ENCODE data around the gene STARD6. TPM values are rescaled to one million over a fixed set of nuclear protein-coding genes. Genes with fewer than 3 reads are reported as not detected.

STARD6 gene
- polyA plus RNA-seq, 1 of the 3 experiments (the other 2 are of a cell fraction) = not detected

GRCh38 chr18:54382076-54382475 is 24.4 kb upstream of the STARD6 start (continued):
- no peak for TF ChIP-seq MEF2A (IDR thresholded peaks at IDR 0.05; ENCODE audit: borderline replicate concordance, low read depth)
- TF ChIP-seq ELF1 (IDR thresholded peaks at IDR 0.05) = no peak
- TF ChIP-seq RCOR1 (IDR thresholded peaks at IDR 0.05; ENCODE audit: low read length) = no peak
- TF ChIP-seq GABPA (IDR thresholded peaks at IDR 0.05; ENCODE audit: low read depth) = no peak
- TF ChIP-seq FOSL2 (IDR thresholded peaks at IDR 0.05; ENCODE audit: borderline replicate concordance, low read depth) = no peak
- no peak for TF ChIP-seq SIN3A (IDR thresholded peaks at IDR 0.05; ENCODE audit: borderline replicate concordance, low read depth, low read length)

GRCh38 chr18:54381640-54382039 is 24.0 kb upstream of the STARD6 start:
- Histone ChIP-seq H3K79me2 (ENCODE audit: insufficient read depth) (no peaks in the 10 kb centered on the region), H3K27me3 (ENCODE audit: insufficient read depth) (no peaks in the 10 kb centered on the region), H3K9ac (no peak overlapping the region), H3K4me3 (ENCODE audit: low read depth in 2 of 2, low read length in 1 of 2) (no peak overlapping the region), H3K27ac (ENCODE audit: low read depth in 2 of 2, low read length in 1 of 2) (no peak overlapping the region), H3K9me3 (no peaks in the 10 kb centered on the region), H3K4me2 (no peak overlapping the region), H4K20me1 (ENCODE audit: insufficient read depth) (no peaks in the 10 kb centered on the region), H3K4me1 (ENCODE audit: control insufficient read depth in 1 of 2, insufficient read depth in 2 of 2, low read depth in 1 of 2, low read length in 1 of 2) (no peaks in the 10 kb centered on the region), H3F3A (replicated peaks; ENCODE audit: insufficient read depth) (no peaks in the 10 kb centered on the region), H2AFZ (ENCODE audit: low read depth) (no peak overlapping the region), H3K36me3 (replicated peaks in 1 of 2; ENCODE audit: control insufficient read depth in 1 of 2, insufficient read depth in 2 of 2, low read length in 1 of 2) (peaks cover 5 to 6% of the 10 kb centered on the region in 2 experiments), H3K9me2 (no peaks in the 10 kb centered on the region)
- TF ChIP-seq NFIC (IDR thresholded peaks at IDR 0.05; ENCODE audit: borderline replicate concordance) (no peak), ELF1 (IDR thresholded peaks at IDR 0.05) (no peak), USF1 (IDR thresholded peaks at IDR 0.05; ENCODE audit: borderline replicate concordance, low read depth) (no peak), RXRA (IDR thresholded peaks at IDR 0.05; ENCODE audit: borderline replicate concordance, low read depth) (no peak), MEF2A (IDR thresholded peaks at IDR 0.05; ENCODE audit: borderline replicate concordance, low read depth) (no peak), RCOR1 (IDR thresholded peaks at IDR 0.05; ENCODE audit: low read length) (no peak), FOXM1 (IDR thresholded peaks at IDR 0.05; ENCODE audit: low read depth) (no peak), USF2 (IDR thresholded peaks at IDR 0.05; ENCODE audit: borderline replicate concordance, low read depth, low read length) (no peak), JUND (IDR thresholded peaks at IDR 0.05) (no peak), MAX (IDR thresholded peaks at IDR 0.05; ENCODE audit: low read depth) (no peak), EP300 (IDR thresholded peaks at IDR 0.05; ENCODE audit: borderline replicate concordance in 1 of 2, low read depth in 1 of 2, low read length in 1 of 2) (no peak)
- WGBS (ENCODE audit: low lambda C conversion rate) = 75% methylated on average over 2 of the region's 2 CpGs
- ChIA-PET POLR2A (no interaction called here), CTCF (interaction anchor here (1.1 to 2.6 kb wide), 2 partner anchors 11 kb away, joined by 3 to 8 read pairs; no protein-coding TSS in a partner anchor)
- DNase-seq = no peak

- Histone ChIP-seq H3K4me2 (no peak overlapping the region), H3K36me3 (replicated peaks in 1 of 2; ENCODE audit: control insufficient read depth in 1 of 2, insufficient read depth in 2 of 2, low read length in 1 of 2) (peaks cover 11 to 16% of the 10 kb centered on the region in 2 experiments), H3K79me2 (ENCODE audit: insufficient read depth) (no peaks in the 10 kb centered on the region), H3K27ac (ENCODE audit: low read depth in 2 of 2, low read length in 1 of 2) (no peak overlapping the region), H3K9me3 (no peaks in the 10 kb centered on the region), H3K4me3 (ENCODE audit: low read depth in 2 of 2, low read length in 1 of 2) (no peak overlapping the region), H4K20me1 (ENCODE audit: insufficient read depth) (no peaks in the 10 kb centered on the region), H3K4me1 (ENCODE audit: control insufficient read depth in 1 of 2, insufficient read depth in 2 of 2, low read depth in 1 of 2, low read length in 1 of 2) (no peaks in the 10 kb centered on the region), H3K27me3 (ENCODE audit: insufficient read depth) (no peaks in the 10 kb centered on the region), H3F3A (replicated peaks; ENCODE audit: insufficient read depth) (no peaks in the 10 kb centered on the region), H3K9me2 (no peaks in the 10 kb centered on the region), H3K9ac (no peak overlapping the region), H2AFZ (ENCODE audit: low read depth) (no peak overlapping the region)
- DNase-seq = no peak
- CTCF ChIA-PET = interaction anchor here (0.8 to 1.1 kb wide), 2 partner anchors 14 to 37 kb away, joined by 3 to 5 read pairs; no protein-coding TSS in a partner anchor
- POLR2A ChIA-PET = no interaction called here
- 98% methylated on average over 4 of the region's 4 CpGs for WGBS (ENCODE audit: low lambda C conversion rate)
- TF ChIP-seq CHD2 (IDR thresholded peaks at IDR 0.05; ENCODE audit: low read length, partially characterized antibody) (no peak), ZBTB33 (IDR thresholded peaks at IDR 0.05; ENCODE audit: borderline replicate concordance, low read depth) (no peak), CTCF (IDR thresholded peaks at IDR 0.05) (no peak), USF1 (IDR thresholded peaks at IDR 0.05; ENCODE audit: borderline replicate concordance, low read depth) (no peak), GABPA (IDR thresholded peaks at IDR 0.05; ENCODE audit: low read depth) (no peak)
Measured at GRCh38 chr18:54378057-54378456, 20.4 kb upstream of the STARD6 start.

Measured in SK-N-SH (cell line).